ENCODE measurements around the gene ATG14.

DNA sequence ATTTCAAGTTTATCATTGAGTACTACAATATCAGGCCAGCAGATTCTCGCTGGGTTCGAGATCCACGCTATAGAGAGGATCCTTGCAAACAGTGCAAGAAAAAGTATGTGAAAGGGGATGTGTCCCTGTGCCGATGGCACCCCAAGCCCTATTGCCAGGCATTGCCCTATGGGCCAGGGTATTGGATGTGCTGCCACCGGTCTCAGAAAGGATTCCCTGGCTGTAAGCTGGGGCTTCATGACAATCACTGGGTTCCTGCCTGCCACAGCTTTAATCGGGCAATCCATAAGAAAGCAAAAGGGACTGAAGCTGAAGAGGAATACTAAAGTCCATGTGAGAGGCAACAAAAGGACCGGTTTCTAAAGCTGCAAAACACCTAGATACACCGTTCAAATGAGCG is 59.4 kb downstream of the ATG14 start:
- TF ChIP-seq, protein P1, sequence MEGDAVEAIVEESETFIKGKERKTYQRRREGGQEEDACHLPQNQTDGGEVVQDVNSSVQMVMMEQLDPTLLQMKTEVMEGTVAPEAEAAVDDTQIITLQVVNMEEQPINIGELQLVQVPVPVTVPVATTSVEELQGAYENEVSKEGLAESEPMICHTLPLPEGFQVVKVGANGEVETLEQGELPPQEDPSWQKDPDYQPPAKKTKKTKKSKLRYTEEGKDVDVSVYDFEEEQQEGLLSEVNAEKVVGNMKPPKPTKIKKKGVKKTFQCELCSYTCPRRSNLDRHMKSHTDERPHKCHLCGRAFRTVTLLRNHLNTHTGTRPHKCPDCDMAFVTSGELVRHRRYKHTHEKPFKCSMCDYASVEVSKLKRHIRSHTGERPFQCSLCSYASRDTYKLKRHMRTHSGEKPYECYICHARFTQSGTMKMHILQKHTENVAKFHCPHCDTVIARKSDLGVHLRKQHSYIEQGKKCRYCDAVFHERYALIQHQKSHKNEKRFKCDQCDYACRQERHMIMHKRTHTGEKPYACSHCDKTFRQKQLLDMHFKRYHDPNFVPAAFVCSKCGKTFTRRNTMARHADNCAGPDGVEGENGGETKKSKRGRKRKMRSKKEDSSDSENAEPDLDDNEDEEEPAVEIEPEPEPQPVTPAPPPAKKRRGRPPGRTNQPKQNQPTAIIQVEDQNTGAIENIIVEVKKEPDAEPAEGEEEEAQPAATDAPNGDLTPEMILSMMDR (tag by site-specific recombination; IDR thresholded peaks at IDR 0.05) = no peak
- TF ChIP-seq SCRT1 (tag by site-specific recombination; IDR thresholded peaks at IDR 0.05; ENCODE audit: borderline replicate concordance) (no peak), ZNF530 (tag by site-specific recombination; IDR thresholded peaks at IDR 0.05; ENCODE audit: low read depth) (no peak), ZNF121 (tag by site-specific recombination; IDR thresholded peaks at IDR 0.05) (no peak), ZNF184 (tag by site-specific recombination; IDR thresholded peaks at IDR 0.05) (no peak), MEIS1 (CRISPR knock-in tag; IDR thresholded peaks at IDR 0.05; ENCODE audit: borderline replicate concordance) (no peak), ZBTB8A (tag by site-specific recombination; IDR thresholded peaks at IDR 0.05) (no peak), ZFP37 (tag by site-specific recombination; IDR thresholded peaks at IDR 0.05) (no peak), ZNF660 (tag by site-specific recombination; IDR thresholded peaks at IDR 0.05) (no peak)
- TF ChIP-seq, protein P2, sequence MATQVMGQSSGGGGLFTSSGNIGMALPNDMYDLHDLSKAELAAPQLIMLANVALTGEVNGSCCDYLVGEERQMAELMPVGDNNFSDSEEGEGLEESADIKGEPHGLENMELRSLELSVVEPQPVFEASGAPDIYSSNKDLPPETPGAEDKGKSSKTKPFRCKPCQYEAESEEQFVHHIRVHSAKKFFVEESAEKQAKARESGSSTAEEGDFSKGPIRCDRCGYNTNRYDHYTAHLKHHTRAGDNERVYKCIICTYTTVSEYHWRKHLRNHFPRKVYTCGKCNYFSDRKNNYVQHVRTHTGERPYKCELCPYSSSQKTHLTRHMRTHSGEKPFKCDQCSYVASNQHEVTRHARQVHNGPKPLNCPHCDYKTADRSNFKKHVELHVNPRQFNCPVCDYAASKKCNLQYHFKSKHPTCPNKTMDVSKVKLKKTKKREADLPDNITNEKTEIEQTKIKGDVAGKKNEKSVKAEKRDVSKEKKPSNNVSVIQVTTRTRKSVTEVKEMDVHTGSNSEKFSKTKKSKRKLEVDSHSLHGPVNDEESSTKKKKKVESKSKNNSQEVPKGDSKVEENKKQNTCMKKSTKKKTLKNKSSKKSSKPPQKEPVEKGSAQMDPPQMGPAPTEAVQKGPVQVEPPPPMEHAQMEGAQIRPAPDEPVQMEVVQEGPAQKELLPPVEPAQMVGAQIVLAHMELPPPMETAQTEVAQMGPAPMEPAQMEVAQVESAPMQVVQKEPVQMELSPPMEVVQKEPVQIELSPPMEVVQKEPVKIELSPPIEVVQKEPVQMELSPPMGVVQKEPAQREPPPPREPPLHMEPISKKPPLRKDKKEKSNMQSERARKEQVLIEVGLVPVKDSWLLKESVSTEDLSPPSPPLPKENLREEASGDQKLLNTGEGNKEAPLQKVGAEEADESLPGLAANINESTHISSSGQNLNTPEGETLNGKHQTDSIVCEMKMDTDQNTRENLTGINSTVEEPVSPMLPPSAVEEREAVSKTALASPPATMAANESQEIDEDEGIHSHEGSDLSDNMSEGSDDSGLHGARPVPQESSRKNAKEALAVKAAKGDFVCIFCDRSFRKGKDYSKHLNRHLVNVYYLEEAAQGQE (tag by site-specific recombination; IDR thresholded peaks at IDR 0.05) = no peak
